Measurements from ENCODE around the gene TBC1D17.

- TF ChIP-seq CTCF (IDR thresholded peaks at IDR 0.05; ENCODE audit: insufficient read depth, low read length, poor library complexity, severe bottlenecking) = no peak
- no peak for TF ChIP-seq EZH2phosphoT487 (conservative IDR thresholded peaks at IDR 0.05; ENCODE audit: low read length)
These were observed 46.7 kb downstream of the TBC1D17 start for GRCh38 chr19:49924004-49924880.

Data from SU-DHL-6 (cell line).